Eye (tissue), 1 donor: Measurements from ENCODE around the gene PDZK1IP1.
"Not testable (repeated sequence)": the region's sequence is repeated elsewhere in the genome, so short reads cannot be mapped to it uniquely, and the experiment has no call there.

ENCODE experiments used
- DNase-seq: peaks from one replicate; pipeline ENCODE4 v3.0.0-alpha.2; 2015

The PDZK1IP1 gene

GRCh38 chr1:47195981-47196380 is 6.1 kb upstream of the PDZK1IP1 start:
- not testable (repeated sequence) for DNase-seq

- no peak for DNase-seq
These were observed 4.5 kb upstream of the PDZK1IP1 start for GRCh38 chr1:47194311-47194710.

DNA sequence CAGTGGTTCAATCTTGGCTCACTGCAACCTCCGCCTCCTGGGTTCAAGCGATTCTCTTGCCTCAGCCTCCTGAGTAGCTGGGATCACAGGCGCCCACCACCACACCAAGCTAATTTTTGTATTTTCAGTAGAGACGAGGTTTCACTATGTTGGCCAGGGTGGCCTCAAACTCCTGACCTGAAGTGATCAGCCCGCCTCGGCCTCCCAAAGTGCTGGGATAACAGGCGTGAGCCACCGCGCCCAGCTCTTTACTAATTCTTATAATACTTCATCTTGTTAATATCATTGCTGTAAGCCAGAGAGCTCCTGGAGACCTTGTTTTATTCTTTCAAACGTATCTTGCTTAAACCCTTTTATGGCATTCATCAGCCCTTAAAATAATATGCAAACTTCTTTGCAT is 3.7 kb upstream of the PDZK1IP1 start:
- DNase-seq: not testable (repeated sequence)

DNA sequence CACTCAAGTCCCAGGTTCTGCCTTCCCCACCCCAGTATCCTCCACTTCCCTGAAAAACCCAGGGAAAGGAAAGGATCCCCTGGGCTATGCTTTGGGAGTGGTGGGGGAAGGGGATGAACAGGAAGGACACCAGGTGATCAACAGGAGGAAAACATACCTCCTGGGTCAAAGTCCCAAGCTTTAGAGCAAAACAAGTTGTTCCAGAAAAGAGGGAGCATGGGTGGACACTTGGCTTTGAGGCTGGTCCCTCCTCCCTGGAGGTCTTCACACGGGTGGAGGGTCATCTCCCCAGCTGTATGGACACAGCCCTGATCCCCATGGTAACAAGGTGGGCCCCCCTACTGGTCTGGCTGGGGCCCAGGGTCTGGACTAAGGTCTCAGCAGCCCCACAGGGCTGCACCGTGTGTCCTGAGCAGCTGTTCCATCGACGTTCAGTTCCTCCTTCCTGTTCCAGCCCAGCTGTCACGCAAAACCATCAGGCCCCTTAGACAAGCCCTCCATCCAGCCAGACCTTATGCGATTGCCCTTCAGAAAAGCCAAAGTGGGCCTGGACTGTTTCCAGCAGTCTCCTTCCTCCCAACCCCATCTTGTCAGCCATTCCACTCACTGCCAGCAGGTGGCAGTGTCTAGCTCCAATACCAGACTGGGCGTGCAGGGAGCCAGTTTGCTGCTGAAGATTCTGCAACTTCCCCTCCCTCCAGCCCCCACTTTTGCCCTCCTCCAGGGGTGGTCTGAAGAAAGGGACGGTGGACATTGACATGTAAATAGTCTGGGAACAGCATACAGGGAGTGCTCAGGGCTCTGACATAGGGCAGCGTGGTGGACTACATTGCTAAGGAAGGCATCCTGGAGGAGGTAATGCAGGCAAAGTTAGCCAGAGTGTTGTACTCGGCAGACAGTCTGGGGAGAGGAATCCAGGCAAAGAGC is 2.9 kb upstream of the PDZK1IP1 start:
- DNase-seq: peak; percentile 92

GRCh38 chr1:47191940-47192457 is 2.2 kb upstream of the PDZK1IP1 start:
- no peak for DNase-seq

- DNase-seq: no peak
These were observed 1.0 kb upstream of the PDZK1IP1 start for GRCh38 chr1:47190857-47191256.

DNA sequence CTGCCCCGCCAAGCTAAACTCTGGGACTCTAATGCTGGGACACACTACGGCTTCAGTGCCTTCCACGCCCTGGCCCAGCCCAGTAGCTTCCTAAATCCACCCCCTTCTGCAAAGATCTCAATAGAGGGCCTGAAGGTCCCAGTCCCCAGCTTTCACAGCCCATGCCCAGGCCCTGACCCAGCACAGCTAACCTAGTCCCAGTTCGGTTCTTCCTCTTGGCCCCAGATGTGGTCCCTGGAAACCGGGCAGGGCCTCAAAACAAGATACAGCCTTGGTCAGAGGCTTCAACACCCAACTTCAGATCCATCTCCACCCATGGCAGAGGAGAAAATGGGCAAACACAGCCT is 646 bp upstream of the PDZK1IP1 start:
- DNase-seq: no peak

GRCh38 chr1:47188791-47189785 is 748 bp downstream of the PDZK1IP1 start:
- no peak for DNase-seq

DNA sequence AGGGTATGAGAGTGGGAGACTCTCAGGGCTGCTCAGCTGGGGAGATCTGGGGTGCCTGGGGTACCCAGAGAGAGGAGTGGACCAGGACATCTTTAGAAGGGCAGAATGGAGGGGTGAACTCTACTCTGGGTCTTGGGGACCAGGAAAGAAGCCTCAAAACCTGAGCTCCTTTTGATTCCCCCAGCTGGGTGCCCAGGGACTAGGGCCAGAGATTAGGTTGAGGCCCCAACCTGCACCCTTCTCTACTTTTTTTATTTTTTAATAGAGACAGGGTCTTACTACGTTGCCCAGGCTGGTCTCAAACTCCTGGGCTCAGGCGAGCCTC is 1.9 kb downstream of the PDZK1IP1 start:
- no peak for DNase-seq

DNA sequence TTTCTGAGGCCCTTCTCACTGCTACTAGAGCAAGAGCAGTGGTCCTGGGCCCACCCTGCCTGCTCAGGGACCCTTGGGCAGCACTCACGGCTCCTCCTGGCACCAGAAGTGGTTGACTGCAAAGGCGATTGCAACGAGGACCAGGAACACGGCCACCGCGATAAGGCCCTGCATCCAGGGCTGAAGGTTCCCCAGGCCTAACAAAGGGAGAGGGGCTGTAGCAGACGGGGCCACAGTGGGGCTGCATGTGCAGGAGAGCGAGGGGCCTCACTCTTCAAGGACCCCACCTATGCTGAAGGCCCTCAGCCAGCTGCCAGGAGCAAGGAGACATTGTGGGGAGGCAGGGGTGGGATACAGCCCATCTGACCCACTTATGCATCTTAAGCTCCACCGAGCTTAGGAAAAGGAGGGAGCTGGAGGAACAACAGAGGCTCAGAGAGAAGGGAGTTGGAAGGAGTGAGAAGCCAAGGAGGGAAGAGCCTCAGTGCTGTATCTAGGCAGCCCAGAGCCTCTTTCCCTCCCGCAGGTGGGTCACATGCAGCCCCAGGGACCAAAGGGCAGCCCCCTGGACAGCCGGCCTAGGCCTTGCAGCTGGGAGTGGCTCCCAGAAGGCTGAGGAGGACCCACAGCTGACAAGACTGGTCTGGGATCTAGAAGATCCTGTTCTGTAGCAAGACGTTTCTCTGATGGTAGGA is 2.5 kb downstream of the PDZK1IP1 start:
- no peak for DNase-seq

- DNase-seq: no peak
These were observed 3.3 kb downstream of the PDZK1IP1 start for GRCh38 chr1:47186267-47187185.

DNA sequence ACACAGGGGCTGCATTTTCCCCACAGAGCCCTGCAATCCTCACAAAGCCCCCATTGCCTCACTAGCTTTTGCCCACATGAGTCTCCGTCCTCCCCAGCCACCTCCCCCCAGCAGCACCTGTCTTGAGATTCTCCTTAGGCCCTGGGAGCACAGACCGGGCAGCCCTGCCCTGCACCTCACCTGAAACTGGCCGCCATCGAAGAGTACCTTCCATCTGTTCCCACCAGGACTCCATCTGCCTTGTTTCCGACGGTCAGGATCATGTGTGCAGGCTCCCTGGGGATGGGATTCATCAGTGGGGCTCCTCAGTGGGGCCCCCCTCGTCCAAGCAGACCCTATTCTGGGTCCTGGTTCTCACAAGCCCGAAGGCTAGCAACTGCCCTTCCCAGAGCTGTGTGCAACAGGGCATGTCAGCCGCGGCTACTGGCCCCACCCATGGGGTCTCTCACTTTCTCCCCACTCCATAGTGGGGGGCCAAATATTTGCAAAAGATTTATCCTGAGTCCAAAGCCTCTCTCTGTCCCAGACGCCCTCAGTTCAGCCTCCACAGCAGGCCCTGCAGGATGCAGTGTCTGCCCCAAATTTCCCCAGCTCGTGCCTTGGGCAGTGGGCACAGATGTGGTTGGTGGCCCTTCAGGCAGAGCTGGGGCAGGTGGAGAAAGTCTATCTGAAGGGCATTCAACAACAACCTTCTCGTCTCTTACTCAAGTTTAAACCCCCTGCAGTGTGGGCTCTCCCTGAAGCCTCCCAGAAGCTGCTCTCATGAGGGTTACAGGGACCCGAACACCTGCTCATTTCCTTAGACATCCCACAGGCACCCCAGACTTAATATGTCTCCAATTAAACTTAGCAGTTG is 4.8 kb downstream of the PDZK1IP1 start:
- no peak for DNase-seq

DNA sequence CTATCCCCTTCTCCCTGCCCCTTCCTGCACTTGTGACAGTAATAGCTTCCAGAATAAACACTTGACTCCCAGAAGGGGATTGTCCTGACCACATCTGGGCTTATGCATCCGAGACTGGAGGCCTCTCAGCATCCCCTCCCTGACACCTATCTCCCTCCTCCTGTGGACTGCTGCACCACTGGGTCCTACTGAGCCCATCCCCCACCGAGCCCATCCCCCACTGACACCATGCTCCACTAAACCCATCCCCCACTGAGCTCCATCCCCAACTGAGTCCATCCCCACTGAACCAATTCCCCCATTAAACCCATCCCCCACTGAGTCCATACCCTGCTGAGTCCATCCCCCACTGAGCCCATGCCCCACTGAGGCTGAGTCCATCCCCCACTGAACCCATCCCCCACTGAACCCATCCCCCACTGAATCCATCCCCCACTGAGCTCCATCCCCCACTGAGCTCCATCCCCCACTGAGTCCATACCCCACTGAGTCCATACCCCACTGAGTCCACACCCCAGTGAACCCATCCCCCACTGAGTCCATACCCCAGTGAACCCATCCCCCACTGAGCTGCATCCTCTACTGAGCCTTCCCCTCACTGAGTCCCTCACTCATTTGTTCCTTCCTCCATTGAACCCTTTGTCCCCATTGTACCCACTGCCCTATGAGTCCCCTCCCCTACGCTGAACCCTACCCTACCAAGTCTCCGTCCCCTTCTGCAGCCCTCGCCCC is 5.6 kb downstream of the PDZK1IP1 start:
- no peak for DNase-seq

- DNase-seq: no peak
These were observed 6.3 kb downstream of the PDZK1IP1 start for GRCh38 chr1:47183308-47184089.

- DNase-seq: no peak
These were observed 7.1 kb downstream of the PDZK1IP1 start for GRCh38 chr1:47182676-47183235.

DNA sequence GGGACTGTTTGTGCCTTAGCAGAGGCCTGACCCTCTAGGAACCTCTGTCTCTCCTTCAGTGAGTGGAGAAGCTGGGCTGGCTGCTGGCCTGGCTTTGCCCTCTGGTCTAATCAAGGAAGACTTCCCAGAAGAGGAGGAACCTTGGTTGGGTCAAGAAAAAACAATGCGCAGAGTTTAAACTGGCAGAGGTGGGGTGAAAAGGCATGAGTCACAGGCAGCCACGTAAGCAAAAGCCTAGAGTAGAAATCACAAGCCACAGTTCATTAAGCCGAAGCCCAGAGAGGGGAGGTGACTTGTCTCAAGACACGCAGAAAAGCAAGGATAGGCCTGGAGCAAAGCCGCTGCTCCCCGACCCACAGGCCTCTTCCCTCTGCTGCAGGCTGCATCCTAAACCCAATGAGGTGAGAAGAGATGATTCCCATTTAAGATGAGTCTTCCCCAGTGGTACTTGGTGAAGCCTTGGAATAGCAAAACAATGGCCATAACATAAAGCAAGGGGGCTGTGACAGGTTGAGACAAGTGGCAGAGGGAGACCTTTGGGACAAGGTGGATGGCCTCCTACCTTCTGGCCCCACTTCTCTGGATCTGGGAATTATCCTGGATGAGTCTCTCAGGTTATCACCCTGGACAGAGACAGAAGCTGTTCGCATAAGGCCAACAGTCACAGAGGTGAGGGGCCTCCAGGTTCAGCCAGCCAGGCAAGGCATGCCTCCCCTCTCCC is 7.7 kb downstream of the PDZK1IP1 start:
- no peak for DNase-seq

DNA sequence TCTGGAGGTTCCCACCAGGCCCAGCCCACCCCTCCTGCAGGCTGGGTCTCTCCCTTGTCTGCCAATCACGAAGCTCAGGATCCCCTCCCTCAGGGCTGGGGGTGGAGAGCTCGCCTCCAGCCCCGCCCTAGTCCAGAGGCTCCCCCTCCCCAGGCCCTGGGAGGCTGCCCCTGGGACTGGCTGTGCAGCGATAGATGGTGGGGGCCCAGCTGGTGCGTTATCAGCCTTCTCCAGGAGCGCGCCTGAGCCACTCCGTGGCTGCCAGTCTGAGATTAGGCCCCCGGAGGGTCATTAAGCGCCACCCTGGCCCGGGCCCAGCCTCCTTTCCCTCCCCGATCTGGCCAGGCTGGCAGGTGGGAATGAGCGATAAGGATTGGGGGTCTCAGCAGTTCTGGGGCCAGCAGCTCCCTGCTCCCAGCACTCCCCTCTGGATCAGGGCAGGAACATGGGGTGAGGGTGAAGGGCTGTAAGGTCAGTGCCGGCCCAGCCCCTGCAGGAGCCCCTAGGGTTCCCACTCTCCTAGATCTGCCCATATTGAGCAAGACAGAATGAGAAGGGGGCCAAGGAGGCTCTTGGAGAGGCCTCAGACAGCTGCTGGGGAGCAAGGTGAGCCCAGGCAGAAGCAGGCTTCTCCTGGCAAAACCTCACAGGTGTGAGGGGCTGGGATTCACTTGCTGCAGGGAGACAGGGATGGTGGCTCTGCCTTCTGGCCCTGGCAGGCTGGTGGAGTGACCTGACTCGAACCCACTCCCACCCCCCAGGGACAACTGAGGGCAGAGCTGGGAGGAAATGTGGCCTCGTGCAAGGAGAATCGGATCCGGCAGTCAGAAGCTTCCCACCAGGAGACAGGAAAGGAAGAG is 8.5 kb downstream of the PDZK1IP1 start:
- DNase-seq: peak; percentile 25
